Ecto neural progenitor cell (in vitro differentiated cells): Measurements from ENCODE around the gene OSBPL9.
A peak's percentile ranks its signal among the peaks of the same experiment; 100 is the strongest.
"Not testable (repeated sequence)": the region's sequence is repeated elsewhere in the genome, so short reads cannot be mapped to it uniquely, and the experiment has no call there.

Experiments
- DNase-seq: peaks from one replicate; pipeline ENCODE4 v3.0.0-alpha.2; 2018; ENCODE audit warnings: low spot score

Gene OSBPL9

GRCh38 chr1:51636764-51637522, 20.1 kb downstream of the OSBPL9 start:
- DNase-seq = no peak

DNA sequence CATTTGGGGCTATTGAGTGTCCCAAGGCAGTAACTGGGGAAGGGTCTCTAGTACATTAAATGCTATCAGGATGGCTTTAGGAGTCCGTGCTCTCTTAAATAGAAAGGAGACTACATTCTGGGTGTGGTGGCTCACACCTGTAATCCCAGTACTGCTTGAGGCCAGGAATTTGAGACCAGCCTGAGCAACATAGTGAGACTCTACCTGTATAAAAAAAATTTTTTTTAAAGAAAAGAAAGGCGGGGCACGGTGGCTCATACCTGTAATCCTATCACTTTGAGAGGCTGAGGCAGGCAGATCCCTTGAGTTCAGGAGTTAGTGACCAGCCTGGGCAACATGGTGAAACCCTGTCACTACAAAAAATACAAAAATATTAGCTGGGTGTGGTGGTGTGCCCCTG, 21.5 kb downstream of the OSBPL9 start:
- DNase-seq = no peak

DNA sequence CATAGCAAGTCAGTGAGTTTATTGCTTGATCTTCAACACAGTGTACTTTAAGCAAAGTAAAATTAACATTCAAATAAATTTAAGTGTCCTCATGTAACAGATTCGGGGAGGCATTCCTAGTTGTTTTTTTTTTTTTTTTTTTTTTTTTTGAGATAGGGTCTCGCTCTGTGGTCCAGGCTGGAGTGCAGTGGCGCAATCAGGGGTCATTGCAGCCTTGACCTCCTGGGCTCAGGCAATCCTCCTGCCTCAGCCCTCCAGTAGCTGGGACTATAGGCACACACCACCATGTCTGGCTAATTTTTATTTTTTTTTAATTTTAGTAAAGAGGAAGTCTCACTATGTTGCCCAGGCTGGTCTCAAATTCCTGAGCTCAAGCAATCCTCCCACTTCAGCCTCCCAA, 22.8 kb downstream of the OSBPL9 start:
- DNase-seq = no peak

- DNase-seq = no peak
Observed at GRCh38 chr1:51641096-51641495, 24.2 kb downstream of the OSBPL9 start.

GRCh38 chr1:51642739-51643142, 25.8 kb downstream of the OSBPL9 start:
- DNase-seq = no peak

GRCh38 chr1:51643362-51643761, 26.5 kb downstream of the OSBPL9 start:
- DNase-seq = no peak

GRCh38 chr1:51644020-51644419, 27.1 kb downstream of the OSBPL9 start:
- no peak for DNase-seq

GRCh38 chr1:51644533-51645197, 27.8 kb downstream of the OSBPL9 start:
- DNase-seq = no peak

DNA sequence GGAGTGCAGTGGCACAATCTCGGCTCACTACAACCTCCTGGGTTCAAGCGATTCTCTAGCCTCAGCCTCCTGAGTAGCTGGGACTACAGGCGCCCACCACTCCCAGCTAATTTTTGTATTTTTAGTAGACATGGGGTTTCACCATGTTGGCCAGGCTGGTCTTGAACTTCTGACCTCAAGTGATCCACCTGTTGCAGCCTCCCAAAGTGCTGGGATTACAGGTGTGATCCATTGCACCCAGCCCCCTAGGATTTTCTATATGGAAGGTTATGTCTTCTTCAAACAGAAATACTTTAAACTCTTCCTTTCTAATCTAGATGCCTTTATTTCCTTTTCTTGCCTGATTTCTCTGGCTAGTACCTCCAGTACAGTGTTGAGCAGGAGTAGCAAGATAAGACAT, 29.7 kb downstream of the OSBPL9 start:
- not testable (repeated sequence) for DNase-seq

- peak; percentile 52 for DNase-seq
Observed at GRCh38 chr1:51648180-51649109, 31.6 kb downstream of the OSBPL9 start.

GRCh38 chr1:51649593-51650091, 32.8 kb downstream of the OSBPL9 start:
- no peak for DNase-seq

- DNase-seq = no peak
Observed at GRCh38 chr1:51650198-51650597, 33.3 kb downstream of the OSBPL9 start.

DNA sequence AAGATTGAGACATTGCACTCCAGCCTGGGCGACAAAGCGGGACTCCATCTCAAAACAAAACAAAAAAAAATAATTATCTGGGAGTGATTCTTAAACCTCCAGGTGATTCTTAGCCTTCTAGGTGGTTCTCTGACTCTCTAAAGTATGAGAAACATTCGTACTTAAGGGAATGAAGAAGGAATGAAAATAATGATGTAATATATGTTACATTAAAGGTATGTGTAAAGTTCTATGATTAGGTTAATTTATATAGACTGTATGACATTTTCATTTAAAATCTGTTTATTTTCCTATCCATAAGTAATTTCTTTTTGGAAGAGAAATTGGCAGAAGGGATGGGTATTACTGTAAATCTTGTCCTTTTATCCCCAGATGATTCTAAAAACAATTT, 34.7 kb downstream of the OSBPL9 start:
- DNase-seq = no peak

DNA sequence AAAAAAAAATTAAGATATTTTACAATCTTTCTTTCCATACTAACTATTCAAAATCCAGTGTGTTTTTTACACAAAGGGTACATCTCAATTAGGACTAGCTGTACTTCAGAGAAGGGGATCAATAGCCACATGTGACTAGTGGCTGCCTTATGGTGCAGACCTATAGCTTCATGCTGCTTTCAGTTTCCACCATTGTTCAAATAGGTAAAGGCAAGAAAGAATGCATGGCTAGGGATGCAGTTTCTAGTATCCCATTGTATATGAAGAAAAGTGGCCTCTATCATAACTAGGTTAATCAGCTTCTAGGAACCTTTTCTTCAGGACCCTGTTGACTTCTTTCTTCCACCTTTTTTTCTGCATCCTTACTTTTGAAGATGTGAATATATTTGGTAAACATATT, 35.7 kb downstream of the OSBPL9 start:
- DNase-seq = no peak

GRCh38 chr1:51653127-51653526, 36.2 kb downstream of the OSBPL9 start:
- DNase-seq = no peak

GRCh38 chr1:51654000-51654399, 37.1 kb downstream of the OSBPL9 start:
- no peak for DNase-seq

- no peak for DNase-seq
Observed at GRCh38 chr1:51656374-51656773, 39.5 kb downstream of the OSBPL9 start.

DNA sequence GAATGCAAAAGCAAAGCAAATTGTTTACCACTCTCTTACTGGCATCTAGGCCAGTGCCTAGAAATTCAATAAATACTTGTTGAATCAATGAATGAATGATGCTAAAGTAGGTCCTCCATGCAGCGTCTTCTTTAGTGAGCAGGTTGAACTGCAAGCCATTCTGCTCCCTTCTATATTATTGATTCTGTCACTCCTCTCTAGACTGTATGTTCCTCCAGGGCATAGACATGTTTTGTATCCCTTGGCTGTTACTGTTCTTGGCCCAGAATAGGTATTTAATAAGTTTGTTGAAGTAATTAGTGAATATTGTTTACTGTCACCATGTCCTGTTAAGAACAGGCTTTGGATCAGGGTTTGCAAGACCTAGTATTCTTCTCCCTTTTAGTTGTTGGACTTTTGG, 43.7 kb downstream of the OSBPL9 start:
- DNase-seq = no peak

GRCh38 chr1:51661081-51661518, 44.2 kb downstream of the OSBPL9 start:
- DNase-seq = no peak

DNA sequence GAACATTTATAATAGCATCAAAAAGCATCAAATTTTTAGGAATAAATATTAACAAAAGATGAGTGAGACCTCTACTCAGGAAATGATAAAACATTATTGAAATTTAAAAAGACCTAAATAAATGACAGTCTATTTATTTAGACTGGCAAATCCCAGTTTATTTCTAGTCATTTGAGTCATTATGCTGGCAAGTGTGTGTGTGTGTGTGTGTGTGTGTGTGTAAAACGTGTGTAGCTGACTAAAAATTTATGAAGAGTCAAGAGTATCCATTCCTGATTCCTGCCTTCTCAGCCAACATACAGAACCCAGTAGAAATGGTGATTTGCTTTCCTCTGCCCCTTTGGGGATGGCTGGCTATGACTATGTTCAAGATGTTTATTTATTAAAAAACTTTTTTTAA, 46.2 kb downstream of the OSBPL9 start:
- no peak for DNase-seq

- DNase-seq = no peak
Observed at GRCh38 chr1:51663721-51664120, 46.8 kb downstream of the OSBPL9 start.
